Measurements from ENCODE around the gene CLASP1.

DNA sequence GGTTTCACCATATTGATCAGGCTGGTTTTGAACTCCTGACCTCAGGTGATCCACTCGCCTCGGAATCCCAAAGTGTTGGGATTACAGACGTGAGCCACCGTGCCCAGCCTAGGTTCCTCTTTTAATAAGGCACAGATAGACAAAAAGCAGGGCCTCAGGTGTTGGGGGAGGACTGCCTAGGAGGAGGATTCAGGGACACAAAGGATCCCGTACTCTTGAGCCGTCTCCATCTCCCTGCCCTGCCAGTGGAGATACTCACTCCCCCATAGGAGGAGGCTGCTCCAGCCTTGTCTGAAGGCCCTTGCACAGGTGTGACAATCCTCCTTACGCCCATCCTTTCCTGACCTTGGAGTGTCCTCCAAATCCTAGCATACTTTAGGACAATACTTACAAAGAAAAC lies 332.3 kb downstream of the CLASP1 start:
- TF ChIP-seq CTCF (IDR thresholded peaks at IDR 0.05) (no peak), POLR2A (IDR thresholded peaks at IDR 0.05) (no peak), EP300 (IDR thresholded peaks at IDR 0.05) (no peak)

All from stomach (tissue), 4 donors.